Stimulated activated CD8-positive, alpha-beta memory T cell treated with anti-CD3 and anti-CD28 coated beads, Interleukin-4, amount 100 ng/mL, for 1 hour (primary cell): ENCODE measurements around the gene AIPL1.

Experiments used
- DNase-seq, 2 donors: peaks; one replicate each; pipeline ENCODE4 v3.0.0-alpha.2; 2020; ENCODE audit warnings: low read depth in 2 of 2, low spot score in 1 of 2

AIPL1 gene

DNA sequence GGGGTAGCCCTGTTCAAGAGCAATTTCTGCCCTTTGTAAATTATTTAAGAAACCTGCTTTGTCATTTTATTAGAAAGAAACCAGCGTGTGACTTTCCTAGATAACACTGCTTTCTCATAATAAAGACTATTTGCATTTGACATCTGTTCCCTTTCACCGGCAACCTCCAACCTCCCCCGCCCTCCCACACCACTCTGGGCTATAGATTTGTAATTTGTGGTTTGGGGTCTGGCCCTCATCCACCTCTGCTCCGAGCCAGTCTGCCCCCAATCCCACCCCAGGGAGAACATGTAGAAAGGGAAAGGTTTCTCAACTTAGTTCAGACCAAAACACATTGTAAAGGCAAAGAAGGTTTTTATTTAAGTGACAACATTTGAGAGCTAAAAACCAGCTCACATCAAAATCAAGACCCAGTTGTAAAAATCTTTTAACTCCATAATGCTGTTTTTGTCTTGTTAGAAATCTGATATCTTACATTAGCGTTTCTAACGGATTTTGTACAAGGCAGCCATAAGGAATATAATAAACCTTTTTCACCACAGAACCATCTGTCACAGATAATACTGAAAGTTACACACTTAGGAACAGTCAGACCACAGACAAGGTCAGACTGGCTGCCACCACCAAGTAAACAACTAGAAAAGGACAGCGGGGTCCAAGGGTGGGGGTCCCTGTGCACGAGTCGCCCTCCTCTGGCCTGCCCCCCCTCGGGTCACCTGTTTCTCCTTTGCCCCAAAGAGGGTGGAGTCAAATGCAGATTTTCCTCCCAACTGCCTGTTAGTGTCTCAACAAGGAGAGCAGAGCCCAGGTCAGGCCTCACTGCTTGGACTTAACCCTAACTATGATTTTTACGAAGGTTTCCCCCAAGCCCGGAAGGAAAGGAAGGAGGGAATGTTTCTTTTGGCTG is 16.3 kb upstream of the AIPL1 start:
- no peak for DNase-seq

DNA sequence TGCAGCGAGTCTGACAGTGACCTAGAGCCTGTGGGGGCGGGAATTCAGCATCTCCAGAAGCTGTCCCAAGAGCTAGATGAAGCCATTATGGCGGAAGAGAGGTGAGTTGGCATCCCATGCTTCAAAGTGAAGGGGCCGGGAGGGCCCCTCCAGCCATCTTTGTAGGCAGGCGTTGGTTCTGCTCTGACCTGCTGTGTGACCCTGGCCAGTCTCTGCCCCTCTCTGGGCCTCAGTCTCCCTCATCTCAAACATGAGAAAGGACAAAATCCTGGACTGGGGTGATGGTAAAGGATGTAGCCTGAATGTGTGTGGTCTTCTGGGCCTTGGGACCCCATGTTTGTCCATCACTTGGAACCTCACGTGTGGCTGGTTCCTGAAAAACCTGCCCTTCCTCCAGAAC is 14.4 kb upstream of the AIPL1 start:
- no peak for DNase-seq

- no peak for DNase-seq
These were observed 13.6 kb upstream of the AIPL1 start for GRCh38 chr17:6448473-6448872.

- DNase-seq = no peak
These were observed 11.7 kb upstream of the AIPL1 start for GRCh38 chr17:6446516-6447100.

DNA sequence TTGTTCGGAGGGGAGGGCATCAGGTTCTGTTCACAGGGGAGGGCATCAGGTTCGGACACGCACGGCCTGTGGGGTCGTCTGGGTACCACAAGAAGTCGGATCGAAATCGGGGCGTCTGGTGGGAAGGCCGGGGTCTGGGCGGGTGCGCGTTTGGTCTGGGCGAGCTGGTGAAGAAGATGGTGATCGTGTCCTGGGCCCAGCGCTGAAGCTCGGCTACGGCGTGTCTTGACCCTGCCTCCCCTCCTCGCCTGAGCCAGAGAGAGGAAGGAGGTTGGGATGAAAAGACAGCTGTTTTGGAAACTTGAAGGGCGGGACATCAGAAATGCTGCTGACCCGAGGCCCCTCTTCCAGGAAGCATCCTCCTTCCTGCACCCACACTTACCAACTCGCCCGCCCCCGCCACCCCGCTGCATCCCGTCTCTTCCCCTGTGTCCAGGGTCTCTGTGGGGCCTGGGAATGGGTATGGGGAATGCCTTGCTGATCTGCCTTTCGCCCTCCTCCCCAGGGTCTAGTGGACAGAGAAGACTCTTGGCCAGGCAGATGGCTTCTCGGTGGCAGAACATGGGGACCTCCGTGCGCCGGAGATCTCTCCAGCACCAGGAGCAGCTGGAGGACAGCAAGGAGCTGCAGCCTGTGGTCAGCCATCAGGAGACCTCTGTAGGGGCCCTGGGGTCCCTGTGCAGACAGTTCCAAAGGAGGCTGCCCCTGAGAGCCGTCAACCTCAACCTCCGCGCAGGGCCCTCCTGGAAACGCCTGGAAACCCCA is 9.8 kb upstream of the AIPL1 start:
- no peak for DNase-seq

- peak; percentile 73 to 83 for DNase-seq
These were observed 9.0 kb upstream of the AIPL1 start, which contains the start of gene PIMREG for GRCh38 chr17:6443692-6444570. Gene PIMREG, plus strand, starts transcription at chr17:6444455. Its CDS starts 656 bp downstream, at chr17:6445111.

- DNase-seq = no peak
These were observed 7.9 kb upstream of the AIPL1 start for GRCh38 chr17:6442775-6443174.

GRCh38 chr17:6439951-6440350 is 5.0 kb upstream of the AIPL1 start:
- DNase-seq = no peak

- no peak for DNase-seq
These were observed 3.0 kb upstream of the AIPL1 start for GRCh38 chr17:6437956-6438355.

DNA sequence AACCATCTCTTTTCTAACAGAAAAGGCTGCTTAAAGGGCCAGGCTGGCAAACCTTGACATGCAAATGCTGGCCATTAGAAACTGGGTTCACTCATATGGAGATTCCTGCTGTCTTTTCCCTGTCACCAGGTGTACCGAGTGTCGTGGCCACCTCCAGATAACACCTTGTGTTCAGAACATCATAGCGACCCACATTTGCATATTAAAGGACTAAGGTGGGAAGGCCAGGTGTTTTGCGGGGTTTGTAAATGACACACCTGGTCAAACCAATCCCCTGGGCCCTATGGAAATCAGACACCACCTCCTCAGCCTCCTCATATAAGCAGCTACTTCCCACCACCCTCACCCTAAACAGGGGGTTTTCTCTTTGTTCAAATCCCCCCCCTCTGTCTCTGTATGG is 2.5 kb upstream of the AIPL1 start:
- no peak for DNase-seq

GRCh38 chr17:6435968-6436367 is 1.0 kb upstream of the AIPL1 start:
- peak; percentile 18 to 22 for DNase-seq

GRCh38 chr17:6430769-6431168 is 4.2 kb downstream of the AIPL1 start:
- DNase-seq = no peak

DNA sequence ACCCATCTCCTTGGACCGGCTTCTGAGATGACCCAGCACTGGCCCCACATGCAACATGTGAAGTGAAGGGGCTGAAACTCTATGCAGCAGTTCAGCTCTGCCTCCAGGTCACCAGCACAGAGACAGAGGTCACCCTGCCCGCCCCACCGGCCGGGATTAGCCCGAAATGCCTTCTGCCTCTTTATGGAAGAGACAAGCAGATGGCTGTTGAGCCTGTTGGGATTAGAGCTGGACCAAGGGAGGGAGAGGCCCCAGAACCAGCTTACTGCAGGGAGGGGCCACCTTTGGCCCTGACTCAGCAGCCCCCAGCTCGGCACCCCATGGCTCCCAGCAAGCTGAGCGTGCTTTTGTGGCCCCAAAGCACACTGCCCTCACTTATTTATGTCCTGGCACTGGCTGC is 5.7 kb downstream of the AIPL1 start:
- DNase-seq = no peak

DNA sequence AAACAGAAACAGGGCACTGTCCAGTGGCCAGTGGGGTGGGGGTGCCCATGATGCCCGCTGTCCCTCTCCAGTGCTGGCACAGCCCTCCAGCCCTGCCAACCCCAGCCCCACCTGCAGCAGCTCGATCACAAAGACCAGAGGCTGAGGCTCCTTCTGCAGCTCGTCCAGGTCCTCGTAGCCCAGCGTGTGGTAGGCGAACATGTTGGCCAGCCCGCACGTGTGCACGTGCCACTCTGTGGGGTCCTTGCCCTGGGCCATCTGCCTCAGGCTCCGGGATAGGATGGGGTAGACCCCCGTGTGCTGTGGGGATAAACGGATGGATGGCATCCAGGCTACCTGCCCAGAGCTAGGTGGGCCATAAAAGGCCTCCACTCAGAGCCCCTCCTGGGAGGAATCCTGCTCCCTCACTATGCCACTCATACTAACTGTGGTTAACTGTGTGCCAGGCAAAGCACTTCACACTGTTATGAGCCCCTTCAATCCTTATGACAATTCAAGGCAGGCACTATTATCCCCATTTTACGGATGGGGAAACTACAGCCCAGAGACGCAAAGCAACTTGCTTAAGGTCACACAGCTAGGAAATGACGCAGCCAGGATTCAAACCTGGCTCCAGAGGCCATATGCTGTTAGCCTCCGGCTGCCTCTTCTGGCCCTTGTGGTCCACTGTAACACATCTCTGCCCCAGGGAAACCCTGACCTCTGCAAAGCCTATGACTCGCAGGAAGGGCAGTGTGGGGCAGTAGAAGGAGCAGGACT is 6.5 kb downstream of the AIPL1 start:
- no peak for DNase-seq

- no peak for DNase-seq
These were observed 7.6 kb downstream of the AIPL1 start for GRCh38 chr17:6427279-6427781.

DNA sequence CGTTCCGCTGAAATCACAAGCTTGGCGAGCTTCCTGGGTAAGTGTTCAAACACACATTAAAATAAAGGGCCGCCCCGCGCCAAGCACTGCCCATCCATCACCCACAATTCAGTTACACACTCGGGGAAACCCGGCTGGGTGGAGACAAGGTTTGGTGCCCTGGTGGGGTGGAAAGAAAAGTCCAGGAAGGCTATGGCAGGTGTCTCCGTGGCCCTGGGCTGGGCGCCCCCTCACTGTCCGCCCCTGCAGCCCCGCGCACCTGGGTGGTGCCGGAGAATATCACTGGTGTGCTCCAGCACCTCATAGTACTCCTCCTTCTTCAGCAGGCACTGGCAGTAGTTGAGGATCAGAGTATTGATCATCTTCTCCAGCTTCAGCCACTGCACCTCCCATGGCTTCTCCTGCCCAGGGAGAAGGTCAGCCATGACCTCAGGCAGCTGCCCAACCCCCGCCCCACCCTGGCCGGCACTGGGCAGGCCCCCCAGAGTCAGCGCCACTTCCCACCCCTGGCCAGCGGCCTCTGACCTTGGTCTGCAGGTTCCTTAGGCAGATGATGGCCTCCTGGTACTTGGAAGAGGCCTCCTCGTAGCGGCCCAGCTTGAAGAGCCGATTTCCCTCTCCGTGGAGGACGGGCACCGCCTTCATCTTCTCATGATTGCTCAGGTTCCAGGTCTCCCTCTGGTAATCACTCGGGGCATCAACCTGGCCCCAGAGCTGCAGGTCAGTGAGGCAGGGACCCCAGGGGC is 8.4 kb downstream of the AIPL1 start:
- no peak for DNase-seq

DNA sequence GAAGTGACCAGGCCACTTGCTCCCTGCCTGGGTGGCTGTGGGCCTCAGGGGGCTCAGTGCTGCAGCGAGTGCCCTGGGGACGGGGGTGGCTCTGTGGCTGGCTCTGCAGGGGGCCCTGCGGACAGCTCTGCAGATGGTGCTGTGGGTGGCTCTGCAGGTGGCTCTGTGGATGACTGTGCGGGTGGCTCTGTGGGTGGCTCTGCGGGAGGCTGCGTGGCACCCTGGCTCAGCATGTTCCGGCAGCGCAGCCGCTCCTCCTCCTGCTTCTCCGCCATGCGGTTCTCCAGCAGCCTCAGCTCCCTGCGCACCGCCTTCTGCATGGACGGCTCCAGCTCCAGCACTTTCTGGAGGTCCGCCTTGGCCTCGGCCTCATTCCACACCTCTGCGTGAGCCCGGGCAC is 9.5 kb downstream of the AIPL1 start:
- no peak for DNase-seq

DNA sequence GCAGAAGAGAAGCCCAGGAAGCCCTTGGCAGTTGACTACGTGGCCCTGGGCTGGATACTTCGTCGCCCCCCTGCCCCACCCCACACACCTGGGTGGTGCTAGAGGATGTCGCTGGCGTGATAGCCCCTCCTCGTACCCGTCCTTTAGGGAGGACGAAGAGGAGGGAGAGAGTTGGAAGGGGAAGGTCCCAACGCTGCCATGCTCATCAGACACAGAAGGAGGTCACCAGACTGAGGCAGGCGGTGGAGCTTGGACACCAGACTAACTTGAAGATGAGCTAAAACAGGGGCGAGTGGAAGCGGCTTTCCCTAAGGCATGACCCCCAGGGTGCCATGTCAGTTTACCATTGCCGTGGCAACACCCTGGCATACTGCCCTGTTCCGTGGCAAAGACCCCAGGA is 11.0 kb downstream of the AIPL1 start:
- DNase-seq = no peak

- DNase-seq = no peak
These were observed 12.2 kb downstream of the AIPL1 start for GRCh38 chr17:6422654-6423241.
